Ovary (tissue), 3 donors: Measurements from ENCODE around the gene TCL1A.

Experiments used
- CTCF ChIP-seq, 3 donors: fragments of 450-650 bp in 2 of 3; fragments of 200-600 bp in 1 of 3; IDR thresholded peaks; one replicate each; pipeline versions ENCODE4 v1.5.1 to v1.8.0; 2016 to 2022; ENCODE audit warnings: antibody characterized with exemption in 3 of 3, mild to moderate bottlenecking in 1 of 3
- POLR2A ChIP-seq: fragments of 450-650 bp; IDR thresholded peaks from one replicate; pipeline ENCODE4 v1.6.1; 2017; ENCODE audit warnings: antibody characterized with exemption, mild to moderate bottlenecking, moderate library complexity
- donor health status: DM: no; HTN: no; CAD: no.

GRCh38 chr14:95759941-95760340 is 46.0 kb upstream of the TCL1A start:
- TF ChIP-seq CTCF (IDR thresholded peaks at IDR 0.05) (no peak), POLR2A (no peak)
